ENCODE data around the gene NFATC1.

The NFATC1 gene

DNA sequence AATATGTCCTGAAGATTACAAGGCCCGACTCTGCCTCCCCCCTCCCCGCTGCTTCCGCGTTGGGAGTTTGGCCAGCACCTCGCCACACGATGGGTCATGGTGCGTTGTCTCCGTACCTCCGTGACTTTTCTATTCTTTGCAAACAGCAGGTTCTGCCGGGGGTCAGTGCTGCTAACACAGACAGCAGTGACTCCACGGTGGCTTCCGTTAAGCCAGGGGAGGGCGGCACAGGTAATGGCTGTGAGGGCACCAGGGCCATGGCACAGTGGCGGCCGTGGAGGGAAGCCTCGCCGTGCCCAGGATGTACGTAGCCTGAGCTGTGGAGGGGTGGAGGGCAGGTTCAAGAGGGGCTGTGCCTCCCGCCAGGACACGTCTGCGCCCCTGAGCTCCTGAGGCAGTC, 115.5 kb downstream of the NFATC1 start:
- no peak for TF ChIP-seq CTCF (IDR thresholded peaks at IDR 0.05; ENCODE audit: low read depth, low read length, missing control alignments)
- DNase-seq (ENCODE audit: low read depth) = no peak
- H3K4me3 ChIP-seq (ENCODE audit: low read depth, low read length) = no peak overlapping the region

DNA sequence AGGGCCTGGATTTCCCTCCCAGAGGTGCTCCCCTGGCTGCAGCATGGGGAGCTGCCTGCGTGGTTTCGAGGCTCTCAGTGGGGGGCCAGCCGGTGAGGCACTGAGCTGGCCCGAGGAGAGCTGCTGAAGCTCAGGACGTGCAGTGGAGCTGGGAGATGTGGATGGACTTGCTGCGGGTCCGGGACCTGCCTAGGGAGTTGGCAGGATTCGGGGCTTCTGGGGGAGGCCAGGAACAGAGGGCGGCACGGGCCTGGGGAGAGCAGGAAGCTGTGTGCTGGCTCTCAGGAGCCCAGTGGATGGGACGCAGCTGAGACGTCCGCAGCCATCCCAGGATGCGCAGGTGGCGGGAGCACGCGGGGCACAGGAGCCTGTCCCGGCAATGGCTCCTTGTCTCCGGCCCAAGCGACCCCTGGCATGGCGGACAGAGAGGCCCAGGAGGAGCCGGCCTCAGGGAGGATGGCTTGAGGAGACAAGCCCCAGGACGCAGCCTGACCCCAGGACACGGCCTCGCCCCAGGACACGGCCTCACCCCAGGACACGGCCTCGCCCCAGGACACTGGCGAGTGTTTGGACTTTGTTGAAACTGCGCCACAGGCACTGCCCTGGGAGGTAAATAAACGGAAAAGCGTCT, 116.1 kb downstream of the NFATC1 start:
- DNase-seq (ENCODE audit: low read depth) = no peak

GRCh38 chr18:79512461-79513380, 117.0 kb downstream of the NFATC1 start:
- no peak overlapping the region for H3K4me3 ChIP-seq (ENCODE audit: low read depth, low read length)
- no peak for TF ChIP-seq CTCF (IDR thresholded peaks at IDR 0.05; ENCODE audit: low read depth, low read length, missing control alignments)
- no peak for DNase-seq (ENCODE audit: low read depth)

More for the DNA sequence above, 116.1 kb downstream of the NFATC1 start:
- H3K4me3 ChIP-seq (ENCODE audit: low read depth, low read length) = no peak overlapping the region
- no peak for TF ChIP-seq CTCF (IDR thresholded peaks at IDR 0.05; ENCODE audit: low read depth, low read length, missing control alignments)

- H3K4me3 ChIP-seq (ENCODE audit: low read depth, low read length) = no peak overlapping the region
- TF ChIP-seq CTCF (IDR thresholded peaks at IDR 0.05; ENCODE audit: low read depth, low read length, missing control alignments) = no peak
- DNase-seq (ENCODE audit: low read depth) = no peak
Observed at GRCh38 chr18:79513381-79514081, 117.8 kb downstream of the NFATC1 start.

- no peak overlapping the region for H3K4me3 ChIP-seq (ENCODE audit: low read depth, low read length)
- no peak for DNase-seq (ENCODE audit: low read depth)
- TF ChIP-seq CTCF (IDR thresholded peaks at IDR 0.05; ENCODE audit: low read depth, low read length, missing control alignments) = no peak
Observed at GRCh38 chr18:79515331-79515730, 119.6 kb downstream of the NFATC1 start.

GRCh38 chr18:79515944-79516351, 120.2 kb downstream of the NFATC1 start:
- H3K4me3 ChIP-seq (ENCODE audit: low read depth, low read length) = no peak overlapping the region
- DNase-seq (ENCODE audit: low read depth) = no peak
- TF ChIP-seq CTCF (IDR thresholded peaks at IDR 0.05; ENCODE audit: low read depth, low read length, missing control alignments) = no peak
